ENCODE results near the gene RGS3. TPM values are rescaled to one million over a fixed set of nuclear protein-coding genes. Genes with fewer than 3 reads are reported as not detected.

Gene RGS3
- total and polyA plus RNA-seq, 10 donors = 17.5 to 122 (median 82.5) TPM

DNA sequence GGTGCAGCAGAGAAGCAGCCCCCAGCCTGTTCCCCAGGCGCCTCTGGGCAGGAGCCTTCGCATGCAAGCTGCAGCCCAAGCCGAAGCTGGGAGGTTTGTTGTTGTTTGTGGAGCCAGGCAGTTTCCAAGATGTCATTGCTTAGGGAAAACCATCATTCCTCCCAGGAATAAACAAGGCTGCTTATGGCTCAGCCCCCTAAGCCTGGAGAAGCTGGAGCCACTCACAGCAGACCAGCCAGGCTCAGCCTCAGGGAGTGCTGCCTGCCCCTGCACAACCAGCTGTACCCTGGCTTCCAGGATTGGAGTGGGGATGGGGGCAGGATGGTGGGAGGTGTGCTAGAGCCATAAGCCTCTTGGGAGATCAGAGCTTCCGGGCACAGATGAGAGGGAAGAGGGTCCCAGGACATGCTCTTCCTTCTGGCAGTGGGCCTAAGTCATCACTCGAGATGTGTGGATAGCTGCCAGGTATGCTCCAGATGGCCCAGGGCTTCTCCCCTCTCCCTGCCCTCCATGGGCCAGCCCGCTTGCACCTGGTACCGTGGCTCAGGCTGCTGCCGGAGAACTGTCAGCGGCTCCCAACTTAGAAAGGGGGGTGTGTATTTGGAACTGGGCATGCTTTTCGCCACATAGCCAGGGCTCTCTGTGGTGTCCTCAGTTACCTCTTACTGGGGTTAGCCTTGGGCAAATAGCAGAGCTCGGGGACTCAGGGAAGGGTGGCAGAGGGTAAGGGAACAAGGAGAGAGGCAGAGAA lies 105.2 kb downstream of the RGS3 start:
- TF ChIP-seq POLR2A (IDR thresholded peaks at IDR 0.05) = no peak
- no peak for TF ChIP-seq POLR2AphosphoS5 (IDR thresholded peaks at IDR 0.05)
- TF ChIP-seq, protein P1, sequence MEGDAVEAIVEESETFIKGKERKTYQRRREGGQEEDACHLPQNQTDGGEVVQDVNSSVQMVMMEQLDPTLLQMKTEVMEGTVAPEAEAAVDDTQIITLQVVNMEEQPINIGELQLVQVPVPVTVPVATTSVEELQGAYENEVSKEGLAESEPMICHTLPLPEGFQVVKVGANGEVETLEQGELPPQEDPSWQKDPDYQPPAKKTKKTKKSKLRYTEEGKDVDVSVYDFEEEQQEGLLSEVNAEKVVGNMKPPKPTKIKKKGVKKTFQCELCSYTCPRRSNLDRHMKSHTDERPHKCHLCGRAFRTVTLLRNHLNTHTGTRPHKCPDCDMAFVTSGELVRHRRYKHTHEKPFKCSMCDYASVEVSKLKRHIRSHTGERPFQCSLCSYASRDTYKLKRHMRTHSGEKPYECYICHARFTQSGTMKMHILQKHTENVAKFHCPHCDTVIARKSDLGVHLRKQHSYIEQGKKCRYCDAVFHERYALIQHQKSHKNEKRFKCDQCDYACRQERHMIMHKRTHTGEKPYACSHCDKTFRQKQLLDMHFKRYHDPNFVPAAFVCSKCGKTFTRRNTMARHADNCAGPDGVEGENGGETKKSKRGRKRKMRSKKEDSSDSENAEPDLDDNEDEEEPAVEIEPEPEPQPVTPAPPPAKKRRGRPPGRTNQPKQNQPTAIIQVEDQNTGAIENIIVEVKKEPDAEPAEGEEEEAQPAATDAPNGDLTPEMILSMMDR (IDR thresholded peaks at IDR 0.05 in 8 of 11, conservative IDR thresholded peaks at IDR 0.05 in 3 of 11) = no peak
- intact Hi-C loops (cut with DNase I; ENCODE audit: low total_unique reads) = no loop called here
- 87 to 93% (median 91%) methylated on average over 10 to 11 of the region's 11 CpGs for WGBS, 5 donors
- H3K4me3 ChIP-seq = no peak overlapping the region
- peak overlapping the region in 3 of 8 donors; percentile 5 to 48 (median 42) for H3K27ac ChIP-seq
- peak; percentile 66 for DNase-seq
- peaks cover 0 to 16% (median 0%) of the 10 kb centered on the region in 6 donors for H3K36me3 ChIP-seq
- peaks cover 9 to 98% (median 49%) of the 10 kb centered on the region in 6 donors for H3K4me1 ChIP-seq
- no peaks in the 10 kb centered on the region for H3K27me3 ChIP-seq (replicated peaks in 1 of 7)
- no peaks in the 10 kb centered on the region for H3K9me3 ChIP-seq

DNA sequence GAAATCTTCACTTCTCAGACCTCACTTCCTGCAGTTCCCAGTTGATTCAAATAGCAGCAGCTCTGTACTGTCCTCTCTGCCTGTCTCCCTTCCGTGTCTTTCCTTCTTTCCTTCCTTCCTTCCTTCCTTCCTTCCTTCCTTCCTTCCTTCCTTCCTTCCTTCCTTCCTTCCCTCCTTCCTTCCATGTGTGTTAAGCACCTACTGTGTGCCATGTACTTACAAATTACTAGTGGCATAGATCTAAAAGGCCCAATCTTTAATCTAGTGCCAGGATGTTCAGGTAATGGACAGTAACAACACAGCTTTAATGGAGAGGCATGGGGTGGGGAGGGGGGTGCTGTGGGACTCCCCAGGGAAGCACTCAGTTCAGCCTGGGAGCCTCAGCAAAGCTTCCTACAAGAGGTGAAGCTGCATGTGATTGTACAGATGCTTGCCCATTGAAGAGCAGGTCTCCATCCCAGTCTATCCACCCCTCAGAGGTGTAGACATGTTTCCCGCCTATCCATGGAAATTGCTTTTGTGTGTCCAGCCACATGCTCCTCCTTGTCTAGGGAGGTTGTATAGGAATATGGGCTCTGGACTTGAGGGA lies 106.0 kb downstream of the RGS3 start:
- TF ChIP-seq POLR2AphosphoS5 (IDR thresholded peaks at IDR 0.05) (no peak), POLR2A (IDR thresholded peaks at IDR 0.05) (no peak)
- TF ChIP-seq, protein P1 (IDR thresholded peaks at IDR 0.05 in 8 of 11, conservative IDR thresholded peaks at IDR 0.05 in 3 of 11) = no peak

DNA sequence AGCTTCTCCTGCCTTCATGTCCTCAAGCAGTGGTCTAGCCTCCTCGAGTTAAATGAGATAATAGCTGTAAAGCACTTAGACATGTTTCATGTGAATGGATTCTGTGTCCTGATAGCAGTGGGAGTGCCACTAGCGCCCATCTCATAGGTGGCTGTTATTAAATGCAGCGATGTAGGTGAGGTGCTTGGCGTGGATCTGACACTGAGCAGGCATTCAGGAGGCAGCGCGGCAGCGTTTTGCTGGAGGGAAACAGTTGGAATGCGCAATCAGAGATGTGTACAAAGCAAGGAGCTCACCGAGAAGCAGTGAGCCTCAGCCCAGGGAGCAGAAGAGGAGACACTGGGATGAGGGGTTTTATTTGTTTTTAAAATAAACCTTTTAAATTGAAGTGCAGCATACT lies 106.6 kb downstream of the RGS3 start:
- Histone ChIP-seq H3K27ac (peak overlapping the region in 1 of 8 donors; percentile 48), H3K27me3 (replicated peaks in 1 of 7) (no peaks in the 10 kb centered on the region), H3K4me1 (peaks cover 14 to 98% (median 46%) of the 10 kb centered on the region in 6 donors), H3K9me3 (no peaks in the 10 kb centered on the region), H3K4me3 (no peak overlapping the region), H3K36me3 (peaks cover 0 to 16% (median 0%) of the 10 kb centered on the region in 6 donors)
- TF ChIP-seq, protein P1 (IDR thresholded peaks at IDR 0.05 in 8 of 11, conservative IDR thresholded peaks at IDR 0.05 in 3 of 11) = no peak
- TF ChIP-seq POLR2AphosphoS5 (IDR thresholded peaks at IDR 0.05) (no peak), POLR2A (IDR thresholded peaks at IDR 0.05) (no peak)
- intact Hi-C loops (cut with DNase I; ENCODE audit: low total_unique reads) = loop anchor here (10.0 kb wide), 1 partner anchor 55 kb away; no protein-coding TSS in a partner anchor
- peak; percentile 29 for DNase-seq
- WGBS, 5 donors = 92 to 99% (median 94%) methylated on average over 9 of the region's 9 CpGs

More for the DNA sequence above, 106.0 kb downstream of the RGS3 start:
- 28 to 82% (median 64%) methylated on average over 1 to 2 of the region's 2 CpGs for WGBS, 5 donors
- peak; percentile 16 for DNase-seq
- peaks cover 0 to 16% (median 0%) of the 10 kb centered on the region in 6 donors for H3K36me3 ChIP-seq
- H3K27me3 ChIP-seq (replicated peaks in 1 of 7) = no peaks in the 10 kb centered on the region
- intact Hi-C loops (cut with DNase I; ENCODE audit: low total_unique reads) = loop anchor here (10.0 kb wide), 1 partner anchor 55 kb away; no protein-coding TSS in a partner anchor
- peak overlapping the region in 3 of 8 donors; percentile 5 to 48 (median 42) for H3K27ac ChIP-seq
- H3K4me1 ChIP-seq = peaks cover 13 to 98% (median 47%) of the 10 kb centered on the region in 6 donors
- H3K4me3 ChIP-seq = no peak overlapping the region
- H3K9me3 ChIP-seq = no peaks in the 10 kb centered on the region
